ENCODE results near the gene PPP1R3A. TPM values are rescaled to one million over a fixed set of nuclear protein-coding genes. Genes with fewer than 3 reads are reported as not detected.
"Not testable (repeated sequence)": the region's sequence is repeated elsewhere in the genome, so short reads cannot be mapped to it uniquely, and the experiment has no call there.

Gene PPP1R3A
- not detected for polyA plus RNA-seq (ENCODE audit: insufficient read length in 4 of 4)

GRCh38 chr7:113918946-113919345, at the start of gene PPP1R3A:
TSS of gene PPP1R3A (minus strand) at chr7:113919009. CDS start at chr7:113918996, 13 bp downstream.
- DNase-seq (ENCODE audit: low read depth in 4 of 4, low spot score in 2 of 4) = no peak

GRCh38 chr7:113963356-113963755, 44.5 kb upstream of the PPP1R3A start:
- DNase-seq (ENCODE audit: low read depth in 4 of 4, low spot score in 2 of 4) = no peak

GRCh38 chr7:113959910-113960309, 41.1 kb upstream of the PPP1R3A start:
- DNase-seq (ENCODE audit: low read depth in 4 of 4, low spot score in 2 of 4) = no peak

- DNase-seq (ENCODE audit: low read depth in 4 of 4, low spot score in 2 of 4) = no peak
Measured at GRCh38 chr7:113955157-113955556, 36.3 kb upstream of the PPP1R3A start.

GRCh38 chr7:113953553-113953952, 34.7 kb upstream of the PPP1R3A start:
- no peak for DNase-seq (ENCODE audit: low read depth in 4 of 4, low spot score in 2 of 4)

- no peak for DNase-seq (ENCODE audit: low read depth in 4 of 4, low spot score in 2 of 4)
Measured at GRCh38 chr7:113945018-113945938, 26.5 kb upstream of the PPP1R3A start.

- DNase-seq (ENCODE audit: low read depth in 4 of 4, low spot score in 2 of 4) = no peak
Measured at GRCh38 chr7:113936982-113937381, 18.2 kb upstream of the PPP1R3A start.

GRCh38 chr7:113936535-113936934, 17.7 kb upstream of the PPP1R3A start:
- no peak for DNase-seq (ENCODE audit: low read depth in 4 of 4, low spot score in 2 of 4)

- DNase-seq (ENCODE audit: low read depth in 4 of 4, low spot score in 2 of 4) = not testable (repeated sequence)
Measured at GRCh38 chr7:113929389-113929788, 10.6 kb upstream of the PPP1R3A start.

- no peak for DNase-seq (ENCODE audit: low read depth in 4 of 4, low spot score in 2 of 4)
Measured at GRCh38 chr7:113928112-113928511, 9.3 kb upstream of the PPP1R3A start.

- DNase-seq (ENCODE audit: low read depth in 4 of 4, low spot score in 2 of 4) = no peak
Measured at GRCh38 chr7:113922049-113922448, 3.2 kb upstream of the PPP1R3A start.

- DNase-seq (ENCODE audit: low read depth in 4 of 4, low spot score in 2 of 4) = no peak
Measured at GRCh38 chr7:113921363-113921762, 2.6 kb upstream of the PPP1R3A start.

- no peak for DNase-seq (ENCODE audit: low read depth in 4 of 4, low spot score in 2 of 4)
Measured at GRCh38 chr7:113917840-113918239, 969 bp downstream of the PPP1R3A start.

GRCh38 chr7:113915956-113916355, 2.9 kb downstream of the PPP1R3A start:
- DNase-seq (ENCODE audit: low read depth in 4 of 4, low spot score in 2 of 4) = no peak

- no peak for DNase-seq (ENCODE audit: low read depth in 4 of 4, low spot score in 2 of 4)
Measured at GRCh38 chr7:113912876-113913275, 5.9 kb downstream of the PPP1R3A start.

- no peak for DNase-seq (ENCODE audit: low read depth in 4 of 4, low spot score in 2 of 4)
Measured at GRCh38 chr7:113907617-113908016, 11.2 kb downstream of the PPP1R3A start.

GRCh38 chr7:113904521-113904920, 14.3 kb downstream of the PPP1R3A start:
- DNase-seq (ENCODE audit: low read depth in 4 of 4, low spot score in 2 of 4) = no peak

- no peak for DNase-seq (ENCODE audit: low read depth in 4 of 4, low spot score in 2 of 4)
Measured at GRCh38 chr7:113892818-113893217, 26.0 kb downstream of the PPP1R3A start.

- no peak for DNase-seq (ENCODE audit: low read depth in 4 of 4, low spot score in 2 of 4)
Measured at GRCh38 chr7:113891828-113892227, 27.0 kb downstream of the PPP1R3A start.

GRCh38 chr7:113891031-113891350, 27.8 kb downstream of the PPP1R3A start:
- DNase-seq (ENCODE audit: low read depth in 4 of 4, low spot score in 2 of 4) = no peak

GRCh38 chr7:113890331-113891030, 28.3 kb downstream of the PPP1R3A start:
- no peak for DNase-seq (ENCODE audit: low read depth in 4 of 4, low spot score in 2 of 4)

- DNase-seq (ENCODE audit: low read depth in 4 of 4, low spot score in 2 of 4) = no peak
Measured at GRCh38 chr7:113883096-113883495, 35.7 kb downstream of the PPP1R3A start.

Data from left renal cortex interstitium (tissue), 4 donors.